HL-60/S4 treated with phorbol 12-myristate 13-acetate at 8.2 ng/mL for 4 days and 3 days (cell line): ENCODE measurements around the gene ARFRP1.
"Not testable (repeated sequence)": the region's sequence is repeated elsewhere in the genome, so short reads cannot be mapped to it uniquely, and the experiment has no call there.

Source experiments
- in situ Hi-C: fragments of 300-500 bp; cut with MboI; formaldehyde crosslinking; loops from 2 replicates; pipeline ENCODE4 v1.15.0; 2022; ENCODE audit warnings: low sequenced_read_pairs

ARFRP1 gene

DNA sequence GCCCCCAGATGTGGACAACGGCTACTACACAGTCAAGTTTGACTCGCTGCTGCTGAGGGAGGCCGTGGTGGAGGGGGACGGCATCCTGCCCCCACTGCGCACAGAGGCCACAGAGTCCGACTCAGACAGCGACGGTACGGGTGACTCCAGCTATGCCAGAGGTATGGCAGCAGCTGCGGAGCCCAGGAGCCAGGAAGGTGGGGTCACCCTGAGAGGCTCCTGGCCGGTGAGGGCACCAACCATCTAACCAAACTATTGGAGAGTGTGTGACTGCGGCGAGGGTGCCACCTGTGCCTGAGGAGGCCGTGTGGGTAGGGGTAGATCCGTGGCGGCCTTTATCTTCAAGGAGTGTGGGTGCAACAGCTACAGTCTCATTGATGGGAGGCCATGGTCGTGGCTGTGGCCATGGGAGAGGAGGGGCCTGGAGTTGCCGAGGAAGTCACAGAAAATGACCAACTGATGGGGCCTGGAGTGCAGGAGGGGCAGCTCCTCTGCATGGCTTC lies 25.9 kb upstream of the ARFRP1 start:
- in situ Hi-C loops: no loop called here

GRCh38 chr20:63733117-63733516 lies 25.3 kb upstream of the ARFRP1 start:
- in situ Hi-C loops: no loop called here

- in situ Hi-C loops: no loop called here
Measured at GRCh38 chr20:63732118-63733095, 24.6 kb upstream of the ARFRP1 start.

DNA sequence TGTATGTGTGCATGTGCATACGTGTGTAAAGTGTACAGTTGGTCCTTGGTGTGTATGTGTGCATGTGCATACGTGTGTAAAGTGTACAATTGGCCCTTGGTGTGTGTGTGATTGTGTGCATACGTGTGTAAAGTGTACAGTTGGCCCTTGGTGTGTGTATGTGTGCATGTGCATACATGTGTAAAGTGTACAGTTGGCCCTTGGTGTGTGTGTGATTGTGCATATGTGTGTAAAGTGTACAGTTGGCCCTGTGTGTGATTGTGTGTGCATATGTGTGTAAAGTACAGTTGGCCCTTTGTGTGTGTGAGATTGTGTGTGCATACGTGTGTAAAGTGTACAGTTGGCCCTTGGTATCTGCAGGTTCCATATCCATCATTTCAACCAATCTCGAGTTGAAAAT lies 23.6 kb upstream of the ARFRP1 start:
- in situ Hi-C loops: no loop called here

DNA sequence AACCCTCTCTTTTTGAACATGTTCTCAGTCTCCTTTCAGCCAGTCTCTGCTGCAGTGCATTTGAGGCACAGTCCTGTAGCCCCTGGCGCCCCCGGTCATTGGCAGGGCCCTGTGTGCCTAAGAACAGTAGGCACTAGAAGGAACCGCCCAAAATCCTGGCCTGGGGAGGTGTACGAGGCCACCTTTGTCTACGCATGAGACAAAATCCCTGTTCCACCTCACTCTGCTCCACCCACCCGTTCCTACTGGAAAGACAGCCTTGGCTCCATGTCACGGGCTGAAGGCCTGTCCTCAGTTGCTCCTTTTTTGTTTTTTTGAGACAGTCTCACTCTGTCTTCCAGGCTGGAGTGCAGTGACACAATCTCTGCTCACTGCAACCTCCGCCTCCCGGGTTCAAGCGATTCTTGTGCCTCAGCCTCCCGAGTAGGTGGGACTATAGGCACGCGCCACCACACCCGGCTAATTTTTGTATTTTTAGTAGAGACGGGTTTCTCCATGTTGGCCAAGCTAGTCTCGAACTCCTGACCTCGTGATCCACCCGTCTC lies 22.5 kb upstream of the ARFRP1 start:
- in situ Hi-C loops: not testable (repeated sequence)

- in situ Hi-C loops: not testable (repeated sequence)
Measured at GRCh38 chr20:63722967-63723622, 15.3 kb upstream of the ARFRP1 start.

- in situ Hi-C loops: no loop called here
Measured at GRCh38 chr20:63718996-63719395, 11.2 kb upstream of the ARFRP1 start.

GRCh38 chr20:63714858-63715257 lies 7.1 kb upstream of the ARFRP1 start:
- in situ Hi-C loops: no loop called here

DNA sequence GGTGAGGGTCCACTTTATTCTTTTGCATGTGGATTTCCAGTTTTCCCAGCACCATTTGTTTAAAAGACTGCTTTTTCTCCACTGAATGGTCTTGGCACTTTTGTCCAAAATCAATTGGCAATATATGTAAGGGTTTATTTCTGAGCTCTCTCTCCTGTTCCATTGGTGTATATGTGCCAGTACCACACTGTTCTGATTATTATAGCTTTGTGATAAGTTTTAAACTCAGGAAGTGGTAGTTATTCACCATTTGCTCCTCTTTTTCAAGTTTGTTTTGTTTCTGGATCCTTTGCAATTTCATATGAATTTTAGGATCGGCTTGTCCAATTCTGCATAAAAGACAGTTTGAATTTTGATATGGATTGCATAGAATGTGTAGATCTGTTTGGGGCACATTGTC lies 4.4 kb upstream of the ARFRP1 start:
- in situ Hi-C loops: no loop called here

- in situ Hi-C loops: no loop called here
Measured at GRCh38 chr20:63711085-63711645, 3.4 kb upstream of the ARFRP1 start.

DNA sequence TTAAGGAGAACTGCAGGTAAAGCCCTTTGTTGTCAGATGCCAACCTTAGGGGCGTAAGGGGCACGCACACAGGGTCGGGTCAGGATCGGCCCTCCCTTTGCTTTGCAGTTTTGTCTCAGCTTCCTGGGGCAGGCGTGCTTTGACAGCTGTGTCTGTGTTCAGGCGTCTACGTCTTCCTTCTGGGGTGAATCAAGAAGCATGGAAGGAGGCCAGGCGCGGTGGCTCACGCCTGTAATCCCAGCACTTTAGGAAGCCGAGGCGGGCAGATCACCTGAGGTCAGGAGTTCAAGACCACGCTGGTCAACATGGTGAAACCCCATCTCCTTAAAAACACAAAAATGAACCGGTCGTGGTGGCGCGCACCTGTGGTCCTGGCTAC lies 1.4 kb upstream of the ARFRP1 start:
- in situ Hi-C loops: no loop called here

DNA sequence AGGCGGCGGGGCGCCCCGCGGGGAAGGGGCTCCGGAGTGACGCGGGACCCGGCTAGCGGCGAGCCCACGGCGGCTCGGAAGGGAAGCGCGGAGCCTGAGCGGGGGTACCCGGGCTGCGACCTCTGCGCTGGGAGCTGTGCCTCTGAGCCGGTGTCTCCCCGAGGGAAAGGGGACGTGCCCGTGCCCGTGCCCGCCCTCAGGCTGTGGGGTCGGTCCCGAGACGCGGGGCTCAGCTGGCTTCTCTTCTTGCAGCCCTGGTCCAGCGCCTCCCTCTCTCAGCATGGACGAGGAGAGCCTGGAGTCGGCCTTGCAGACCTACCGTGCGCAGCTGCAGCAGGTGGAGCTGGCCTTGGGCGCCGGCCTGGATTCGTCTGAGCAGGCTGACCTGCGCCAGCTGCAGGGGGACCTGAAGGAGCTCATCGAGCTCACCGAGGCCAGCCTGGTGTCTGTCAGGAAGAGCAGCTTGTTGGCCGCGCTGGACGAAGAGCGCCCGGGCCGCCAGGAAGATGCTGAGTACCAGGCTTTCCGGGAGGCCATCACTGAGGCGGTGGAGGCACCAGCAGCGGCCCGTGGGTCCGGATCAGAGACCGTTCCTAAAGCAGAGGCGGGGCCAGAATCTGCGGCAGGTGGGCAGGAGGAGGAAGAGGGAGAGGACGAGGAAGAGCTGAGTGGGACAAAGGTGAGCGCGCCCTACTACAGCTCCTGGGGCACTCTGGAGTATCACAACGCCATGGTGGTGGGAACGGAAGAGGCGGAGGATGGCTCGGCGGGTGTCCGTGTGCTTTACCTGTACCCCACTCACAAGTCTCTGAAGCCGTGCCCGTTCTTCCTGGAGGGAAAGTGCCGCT lies 749 bp upstream of the ARFRP1 start:
- in situ Hi-C loops: no loop called here

DNA sequence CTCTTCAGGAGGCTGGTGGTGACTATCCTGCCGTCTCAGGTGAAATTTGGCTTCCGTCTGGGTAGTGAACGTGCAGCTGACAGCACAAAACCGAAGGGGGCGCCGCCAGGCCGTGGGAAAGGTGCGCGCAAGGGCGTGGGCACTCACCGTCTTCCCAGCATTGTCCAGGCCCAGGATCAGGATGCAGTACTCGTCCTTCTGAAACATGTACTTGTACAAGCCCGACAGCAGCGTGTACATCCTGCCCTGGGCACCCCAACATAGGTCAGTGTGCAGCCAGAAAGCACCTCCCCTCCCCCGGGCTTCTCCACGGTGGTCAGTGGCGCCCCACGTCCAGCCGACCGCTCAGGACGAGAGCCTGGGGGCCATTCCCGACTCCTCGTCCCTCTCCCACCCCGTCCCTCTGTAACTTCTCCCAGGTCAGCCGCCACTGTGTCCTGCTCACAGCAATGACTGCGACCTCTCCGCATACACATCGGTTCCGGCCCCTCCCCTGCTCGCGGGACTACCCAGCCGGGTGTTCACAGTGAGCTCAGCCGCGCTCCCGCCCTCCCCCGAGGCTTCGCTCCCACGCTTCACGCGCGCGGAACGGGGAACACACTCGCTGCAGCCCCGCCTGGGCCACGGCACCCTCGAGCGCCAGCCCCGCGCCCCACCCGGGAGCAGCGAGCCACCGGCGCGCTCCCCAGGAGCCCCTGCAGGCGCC lies 771 bp downstream of the ARFRP1 start:
- in situ Hi-C loops: no loop called here

DNA sequence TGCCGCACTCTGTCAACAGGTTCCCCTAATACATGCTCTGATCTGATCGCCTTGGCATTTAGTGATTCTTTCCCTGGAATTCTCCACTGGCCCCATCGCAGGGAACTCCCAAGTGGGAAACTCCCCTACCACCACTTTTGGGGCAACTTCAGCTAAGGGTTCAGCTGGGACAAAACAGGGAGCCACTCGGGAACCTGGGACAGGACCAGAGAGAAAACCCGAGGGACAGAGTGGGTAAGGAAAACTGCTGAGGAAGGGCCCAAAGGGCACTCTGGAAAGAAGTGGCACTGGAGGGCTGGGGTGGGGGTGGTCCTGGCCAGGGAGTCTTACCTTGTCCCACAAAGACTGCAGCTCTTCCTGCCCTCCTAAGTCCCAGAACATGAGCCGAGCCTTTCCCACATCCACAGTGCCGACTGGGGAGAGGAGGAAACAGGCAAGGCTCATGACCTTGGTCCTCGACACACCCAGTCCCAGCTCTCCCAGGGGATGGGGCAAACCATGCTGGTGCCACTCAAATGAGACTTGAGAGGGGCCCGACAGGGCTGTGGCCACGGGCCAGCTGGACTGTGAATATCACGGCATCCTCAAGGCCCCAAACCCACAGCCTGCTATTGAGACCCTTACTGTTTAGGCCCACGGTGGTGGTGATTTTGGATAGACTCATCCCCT lies 1.6 kb downstream of the ARFRP1 start:
- in situ Hi-C loops: no loop called here

DNA sequence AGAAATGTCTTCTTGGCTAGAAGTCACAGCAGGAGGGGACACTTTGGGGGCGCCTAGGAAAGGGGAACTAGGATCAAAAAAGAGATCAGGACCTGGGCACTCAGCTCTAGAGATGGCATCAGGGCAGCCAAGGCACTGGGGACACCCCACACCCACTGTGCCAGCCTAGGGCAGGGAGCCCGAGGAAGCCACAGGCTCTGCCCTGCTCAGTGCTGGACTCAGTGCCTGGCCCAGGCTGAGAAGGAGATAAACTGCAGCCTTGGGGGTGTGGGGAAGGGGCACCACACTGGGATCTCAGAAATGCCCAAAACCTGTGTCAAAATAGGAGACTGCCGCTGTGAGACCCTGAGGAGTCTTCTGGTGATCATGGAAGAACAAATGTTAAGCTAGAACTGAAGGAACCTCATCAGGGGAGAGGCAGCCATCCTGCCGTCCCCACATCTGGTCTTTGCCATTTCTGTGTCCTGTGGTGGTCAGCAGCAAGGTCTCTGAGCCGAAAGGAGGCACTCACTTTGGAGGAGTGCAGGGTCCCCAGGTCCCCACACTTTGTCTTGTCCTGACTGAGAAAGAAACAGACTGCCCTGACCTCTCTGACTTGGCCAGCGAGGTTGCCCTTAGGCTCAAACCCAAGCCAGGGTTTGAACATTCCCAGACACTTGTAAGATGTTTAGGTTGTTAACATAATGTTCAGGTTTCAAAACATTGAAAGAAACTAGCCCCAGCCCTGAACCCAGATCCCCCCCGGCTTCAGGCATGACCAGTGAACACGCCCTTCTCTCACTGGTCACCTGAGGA lies 2.3 kb downstream of the ARFRP1 start:
- in situ Hi-C loops: no loop called here

DNA sequence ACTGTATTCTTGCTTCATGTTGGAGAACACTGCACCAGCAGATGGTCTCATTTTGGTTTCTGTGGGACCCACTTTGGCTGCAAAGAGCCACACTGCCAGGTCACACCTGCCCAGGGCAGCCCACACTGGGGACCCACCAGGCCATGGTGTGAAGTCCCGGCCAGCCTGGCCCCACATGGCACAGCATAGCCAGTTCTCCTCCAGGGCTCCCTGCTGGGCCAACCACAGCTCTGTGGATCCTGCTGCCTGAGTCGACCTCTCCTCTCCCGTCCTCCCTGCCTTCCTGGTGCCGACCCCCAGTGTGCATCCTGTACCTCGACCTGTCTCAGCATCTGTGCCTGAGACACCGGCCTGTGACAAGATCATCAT lies 3.0 kb downstream of the ARFRP1 start:
- in situ Hi-C loops: no loop called here

DNA sequence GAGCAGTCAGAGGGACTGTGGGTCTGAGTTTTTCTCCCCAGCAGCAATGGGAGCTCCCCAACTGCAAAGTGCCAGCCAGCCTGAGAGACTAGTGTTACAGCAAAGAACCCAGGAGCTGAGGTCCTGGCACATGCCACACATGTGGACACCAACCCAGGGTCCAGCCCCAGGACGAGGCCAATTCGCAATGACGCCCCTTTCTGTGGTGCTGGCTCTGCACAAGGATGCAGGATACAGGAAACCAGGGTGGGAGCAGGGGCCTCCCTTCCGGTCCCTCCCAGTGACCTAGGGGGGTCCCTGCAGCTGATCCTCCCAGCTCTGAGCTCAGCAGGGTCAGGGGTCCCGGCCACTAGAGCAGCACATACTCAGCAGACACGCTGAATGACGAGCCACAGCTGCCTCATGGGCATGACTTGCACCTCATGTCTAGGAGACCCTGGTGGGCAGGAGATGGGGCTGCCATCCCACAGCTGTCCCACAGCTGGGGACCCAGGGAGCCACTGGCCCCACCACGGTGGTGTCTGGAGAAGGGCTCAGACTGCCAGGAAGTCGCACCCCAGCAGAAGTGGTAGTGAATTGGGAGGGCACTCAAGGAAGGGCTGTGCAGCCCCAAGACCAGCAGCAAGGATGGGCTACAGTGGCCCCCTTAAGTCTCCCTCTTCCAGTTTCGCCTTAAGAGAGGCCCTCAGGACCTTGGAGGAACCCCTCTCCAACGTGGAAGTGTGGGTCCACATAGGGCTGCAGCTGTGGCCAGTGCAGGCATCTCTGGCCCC lies 3.6 kb downstream of the ARFRP1 start:
- in situ Hi-C loops: no loop called here

GRCh38 chr20:63703471-63703975 lies 4.3 kb downstream of the ARFRP1 start:
- in situ Hi-C loops: no loop called here
